ENCODE measurements around the gene TBXT.
"Not testable (repeated sequence)": the region's sequence is repeated elsewhere in the genome, so short reads cannot be mapped to it uniquely, and the experiment has no call there.

The TBXT gene

DNA sequence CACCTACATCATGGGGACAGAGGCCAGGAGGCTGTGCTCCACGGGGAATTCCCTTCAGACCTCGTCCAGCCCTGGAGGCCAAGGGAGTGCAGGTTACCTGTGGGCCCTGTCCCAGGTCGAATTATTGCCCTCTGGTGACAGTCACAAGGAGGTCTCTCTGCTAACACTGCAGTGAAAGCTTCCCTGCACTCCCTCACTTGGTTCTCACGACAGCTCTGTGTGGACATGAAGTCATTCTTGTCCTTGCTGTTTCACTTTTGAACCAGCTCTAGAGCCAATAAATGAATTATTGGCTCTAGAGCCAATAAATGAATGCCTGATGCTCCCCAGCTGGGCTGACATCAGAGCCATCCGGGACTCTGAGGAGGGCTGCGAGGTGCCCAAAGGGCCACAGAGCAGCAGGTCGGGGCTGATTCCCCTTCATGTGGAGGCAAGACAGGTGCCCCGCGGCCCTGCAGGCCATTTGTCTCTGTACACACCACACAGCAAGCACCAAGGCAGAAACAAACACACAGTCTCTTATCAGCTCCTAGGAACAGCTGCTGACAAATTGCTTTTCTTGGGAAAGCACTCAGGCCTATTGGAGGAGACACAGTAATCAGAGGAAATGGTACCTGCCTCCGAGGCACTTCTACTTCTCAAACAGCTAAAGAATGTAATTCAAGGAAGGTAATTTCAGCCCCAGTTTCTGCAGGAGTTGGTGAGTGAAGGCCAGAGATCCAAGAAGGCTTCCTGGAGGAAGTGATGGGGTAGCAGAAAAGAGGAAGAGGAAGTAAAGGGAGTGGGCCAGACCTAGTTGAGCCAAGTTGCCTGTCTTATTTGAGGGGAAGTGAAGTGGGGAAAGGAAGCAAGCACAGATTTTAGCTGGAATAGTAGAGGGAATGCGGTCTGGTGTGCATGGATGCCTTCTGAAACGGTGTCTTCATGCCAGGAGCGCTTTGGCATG lies 27.5 kb upstream of the TBXT start:
- ChIA-PET POLR2A (no interaction called here), CTCF (no interaction called here)
- TF ChIP-seq FOXM1 (IDR thresholded peaks at IDR 0.05; ENCODE audit: borderline replicate concordance), result no peak
- TF ChIP-seq FOXK2 (IDR thresholded peaks at IDR 0.05), result no peak
- TF ChIP-seq NFRKB (IDR thresholded peaks at IDR 0.05), result no peak
- TF ChIP-seq LEF1 (IDR thresholded peaks at IDR 0.05; ENCODE audit: borderline replicate concordance), result no peak
- TF ChIP-seq ARNT (IDR thresholded peaks at IDR 0.05), result no peak
- no peak for TF ChIP-seq FOXA1 (IDR thresholded peaks at IDR 0.05)
- no peak for TF ChIP-seq L3MBTL2 (conservative IDR thresholded peaks at IDR 0.05)
- no peak for TF ChIP-seq HDGF (IDR thresholded peaks at IDR 0.05; ENCODE audit: borderline replicate concordance)
- no peak for TF ChIP-seq ZNF384 (IDR thresholded peaks at IDR 0.05)
- no peak for TF ChIP-seq SP1 (IDR thresholded peaks at IDR 0.05)
- TF ChIP-seq SUZ12 (IDR thresholded peaks at IDR 0.05), result no peak
- TF ChIP-seq BHLHE40 (IDR thresholded peaks at IDR 0.05; ENCODE audit: borderline replicate concordance), result no peak
- no peak for TF ChIP-seq CTBP1 (IDR thresholded peaks at IDR 0.05; ENCODE audit: borderline replicate concordance)
- no peak for TF ChIP-seq ELF4 (IDR thresholded peaks at IDR 0.05)
- no peak for DNase-seq (ENCODE audit: extremely low spot score)

DNA sequence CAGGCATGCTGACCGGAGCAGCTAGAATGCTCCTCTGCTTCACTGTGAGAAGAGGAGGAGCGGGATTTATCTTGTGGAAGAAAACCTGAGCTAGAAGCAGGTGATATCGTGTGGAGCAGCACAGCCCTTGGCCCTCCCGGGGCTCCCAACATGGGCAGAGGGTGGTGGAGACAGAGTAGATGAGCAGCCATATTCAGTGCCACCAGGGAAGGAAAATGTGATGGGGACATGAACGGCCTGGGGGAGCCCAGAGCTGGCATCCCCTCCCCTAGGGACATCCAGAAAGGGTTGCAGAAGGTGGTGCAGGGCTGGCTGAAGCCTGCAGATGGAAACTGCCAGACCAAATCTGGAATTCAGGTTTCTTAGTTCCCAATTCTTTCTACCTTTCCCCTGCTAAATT lies 24.9 kb upstream of the TBXT start:
- no peak for DNase-seq (ENCODE audit: extremely low spot score)
- TF ChIP-seq SP1 (IDR thresholded peaks at IDR 0.05), result no peak
- no peak for TF ChIP-seq FOXM1 (IDR thresholded peaks at IDR 0.05; ENCODE audit: borderline replicate concordance)
- no peak for TF ChIP-seq NFRKB (IDR thresholded peaks at IDR 0.05)
- TF ChIP-seq, protein P1, sequence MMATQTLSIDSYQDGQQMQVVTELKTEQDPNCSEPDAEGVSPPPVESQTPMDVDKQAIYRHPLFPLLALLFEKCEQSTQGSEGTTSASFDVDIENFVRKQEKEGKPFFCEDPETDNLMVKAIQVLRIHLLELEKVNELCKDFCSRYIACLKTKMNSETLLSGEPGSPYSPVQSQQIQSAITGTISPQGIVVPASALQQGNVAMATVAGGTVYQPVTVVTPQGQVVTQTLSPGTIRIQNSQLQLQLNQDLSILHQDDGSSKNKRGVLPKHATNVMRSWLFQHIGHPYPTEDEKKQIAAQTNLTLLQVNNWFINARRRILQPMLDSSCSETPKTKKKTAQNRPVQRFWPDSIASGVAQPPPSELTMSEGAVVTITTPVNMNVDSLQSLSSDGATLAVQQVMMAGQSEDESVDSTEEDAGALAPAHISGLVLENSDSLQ (IDR thresholded peaks at IDR 0.05), result no peak
- TF ChIP-seq FOXK2 (IDR thresholded peaks at IDR 0.05), result no peak
- no peak for TF ChIP-seq SUZ12 (IDR thresholded peaks at IDR 0.05)
- TF ChIP-seq LEF1 (IDR thresholded peaks at IDR 0.05; ENCODE audit: borderline replicate concordance), result no peak
- TF ChIP-seq L3MBTL2 (conservative IDR thresholded peaks at IDR 0.05), result no peak
- no peak for TF ChIP-seq ELF4 (IDR thresholded peaks at IDR 0.05)
- no peak for TF ChIP-seq BHLHE40 (IDR thresholded peaks at IDR 0.05; ENCODE audit: borderline replicate concordance)
- no peak for TF ChIP-seq ZNF384 (IDR thresholded peaks at IDR 0.05)
- no peak for TF ChIP-seq HDGF (IDR thresholded peaks at IDR 0.05; ENCODE audit: borderline replicate concordance)
- no peak for TF ChIP-seq FOXA1 (IDR thresholded peaks at IDR 0.05)
- ChIA-PET CTCF (no interaction called here), POLR2A (no interaction called here)

DNA sequence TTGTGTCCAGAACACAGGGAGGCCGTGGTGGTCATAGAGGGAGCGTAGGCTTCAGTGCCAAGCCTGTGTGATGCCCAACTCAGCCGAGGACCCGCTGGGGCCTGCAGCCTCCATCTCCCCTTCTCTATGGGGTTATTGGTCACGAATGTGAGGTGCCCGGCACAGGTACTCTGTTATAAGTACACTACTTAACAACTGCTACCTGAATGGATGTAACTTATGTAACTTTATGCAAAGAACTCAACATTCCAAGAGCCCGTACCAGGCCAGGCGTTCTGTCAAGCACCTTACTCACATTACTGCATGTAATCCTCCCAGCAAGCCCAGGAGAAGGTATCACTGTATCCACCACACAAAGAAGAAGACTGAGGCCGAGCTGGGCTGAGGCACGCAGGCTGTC lies 24.5 kb upstream of the TBXT start:
- POLR2A ChIA-PET, result no interaction called here
- CTCF ChIA-PET, result no interaction called here
- no peak for DNase-seq (ENCODE audit: extremely low spot score)
- no peak for TF ChIP-seq FOXM1 (IDR thresholded peaks at IDR 0.05; ENCODE audit: borderline replicate concordance)
- no peak for TF ChIP-seq SUZ12 (IDR thresholded peaks at IDR 0.05)
- TF ChIP-seq CTBP1 (IDR thresholded peaks at IDR 0.05; ENCODE audit: borderline replicate concordance), result no peak
- TF ChIP-seq, protein P1 (IDR thresholded peaks at IDR 0.05), result no peak
- TF ChIP-seq NFRKB (IDR thresholded peaks at IDR 0.05), result no peak
- no peak for TF ChIP-seq TARDBP (IDR thresholded peaks at IDR 0.05)
- no peak for TF ChIP-seq SP1 (IDR thresholded peaks at IDR 0.05)
- TF ChIP-seq BHLHE40 (IDR thresholded peaks at IDR 0.05; ENCODE audit: borderline replicate concordance), result no peak
- TF ChIP-seq ELF4 (IDR thresholded peaks at IDR 0.05), result no peak
- TF ChIP-seq L3MBTL2 (conservative IDR thresholded peaks at IDR 0.05), result no peak
- no peak for TF ChIP-seq ARNT (IDR thresholded peaks at IDR 0.05)

DNA sequence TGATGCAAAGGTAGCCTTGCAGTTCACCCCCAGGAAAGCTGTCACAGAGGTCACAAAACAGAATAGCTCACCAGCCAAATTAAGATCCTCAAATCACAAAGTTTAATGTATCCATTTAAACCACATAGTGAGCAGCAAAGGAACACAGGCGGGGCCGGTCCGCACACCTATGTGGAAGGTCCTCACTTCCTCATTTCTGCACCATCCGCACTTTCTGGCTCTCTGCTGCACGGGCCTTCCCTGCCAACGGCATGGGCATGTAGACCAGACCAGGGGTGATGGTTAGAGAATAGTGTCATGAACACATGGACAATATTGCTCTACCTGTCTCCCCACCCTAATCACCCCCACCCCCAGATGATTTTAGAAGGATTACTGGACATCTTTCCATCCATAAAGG lies 12.1 kb upstream of the TBXT start:
- no peak for TF ChIP-seq ZNF384 (IDR thresholded peaks at IDR 0.05)
- no peak for TF ChIP-seq TARDBP (IDR thresholded peaks at IDR 0.05)
- no peak for TF ChIP-seq ARNT (IDR thresholded peaks at IDR 0.05)
- POLR2A ChIA-PET, result no interaction called here
- no peak for DNase-seq (ENCODE audit: extremely low spot score)
- CTCF ChIA-PET, result no interaction called here

DNA sequence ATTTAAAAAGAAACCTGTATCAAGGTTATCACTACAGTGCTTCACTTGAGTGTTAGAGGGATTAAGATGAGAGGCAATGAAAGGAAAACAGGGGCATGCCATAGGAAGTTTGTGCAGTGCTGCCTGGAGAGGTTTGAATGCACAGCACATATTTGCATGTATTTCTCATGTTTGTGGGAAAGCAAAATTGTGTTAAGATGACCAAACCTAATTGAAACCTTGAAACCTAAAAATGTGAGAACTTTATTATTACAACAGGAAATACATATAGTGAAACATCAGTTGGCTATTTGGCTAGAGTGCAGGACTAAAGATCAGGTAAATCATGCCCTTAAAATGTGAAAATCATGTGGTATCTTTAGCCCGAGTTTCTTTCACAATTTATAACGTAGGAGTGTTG lies 8.5 kb upstream of the TBXT start:
- ChIA-PET POLR2A (no interaction called here), CTCF (no interaction called here)
- no peak for TF ChIP-seq FOXA1 (IDR thresholded peaks at IDR 0.05)
- TF ChIP-seq TARDBP (IDR thresholded peaks at IDR 0.05), result no peak
- TF ChIP-seq SUZ12 (IDR thresholded peaks at IDR 0.05), result no peak
- TF ChIP-seq ZNF384 (IDR thresholded peaks at IDR 0.05), result no peak
- TF ChIP-seq CTBP1 (IDR thresholded peaks at IDR 0.05; ENCODE audit: borderline replicate concordance), result no peak
- TF ChIP-seq FOXM1 (IDR thresholded peaks at IDR 0.05; ENCODE audit: borderline replicate concordance), result no peak
- TF ChIP-seq NFRKB (IDR thresholded peaks at IDR 0.05), result no peak
- DNase-seq (ENCODE audit: extremely low spot score), result no peak

DNA sequence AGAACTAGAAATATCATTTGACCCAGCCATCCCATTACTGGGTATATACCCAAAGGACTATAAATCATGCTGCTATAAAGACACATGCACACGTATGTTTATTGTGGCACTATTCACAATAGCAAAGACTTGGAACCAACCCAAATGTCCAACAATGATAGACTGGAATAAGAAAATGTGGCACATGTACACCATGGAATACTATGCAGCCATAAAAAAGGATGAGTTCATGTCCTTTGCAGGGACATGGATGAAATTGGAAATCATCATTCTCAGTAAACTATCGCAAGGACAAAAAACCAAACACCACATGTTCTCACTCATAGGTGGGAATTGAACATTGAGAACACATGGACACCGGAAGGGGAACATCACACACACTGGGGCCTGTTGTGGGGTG lies 7.4 kb upstream of the TBXT start:
- CTCF ChIA-PET; POLR2A ChIA-PET; DNase-seq (ENCODE audit: extremely low spot score): not testable (repeated sequence)

DNA sequence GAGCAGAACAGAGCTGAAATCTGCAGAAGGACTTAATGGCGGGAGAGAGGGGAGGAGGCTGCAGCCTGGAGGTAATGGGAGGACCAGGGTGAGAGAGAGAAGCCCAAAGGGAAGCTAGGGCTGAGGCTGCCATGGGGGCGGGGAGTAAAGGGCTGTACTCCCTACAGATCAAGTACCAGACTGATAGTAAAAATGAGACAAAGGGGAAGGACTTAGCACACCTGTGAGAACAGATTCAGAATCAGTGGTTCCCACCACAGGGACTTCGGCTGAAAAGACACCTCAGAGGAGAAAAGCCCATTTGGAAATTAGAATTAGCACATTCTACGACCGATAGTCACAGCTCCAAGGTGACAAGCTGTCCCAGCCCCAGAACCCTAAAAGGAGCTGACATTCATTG lies 6.4 kb upstream of the TBXT start:
- ChIA-PET CTCF (no interaction called here), POLR2A (no interaction called here)
- no peak for DNase-seq (ENCODE audit: extremely low spot score)
- no peak for TF ChIP-seq ZNF384 (IDR thresholded peaks at IDR 0.05)
- no peak for TF ChIP-seq SP1 (IDR thresholded peaks at IDR 0.05)
- no peak for TF ChIP-seq ARNT (IDR thresholded peaks at IDR 0.05)
- TF ChIP-seq ELF4 (IDR thresholded peaks at IDR 0.05), result no peak
